GM12878 (cell line): ENCODE measurements around the gene CHST8. TPM values are rescaled to one million over a fixed set of nuclear protein-coding genes. Genes with fewer than 3 reads are reported as not detected.

ENCODE experiments used
- ATAC-seq: fragments of 200-7000 bp; cut with Tn5 transposase; 3 replicates; pipeline ENCODE4 v1.9.1; 2020; ENCODE audit warnings: mild to moderate bottlenecking, moderate library complexity
- BruUV-seq: library from RNA; stranded (reverse); fragments of 400-500 nt; replicated peaks from 2 replicates; lab custom pipeline; 2021; lab: Mats Ljungman, UMichigan
- CTCF ChIA-PET: fragments of 300-600 bp; sonication (Branson Sonifier 250); formaldehyde crosslinking; extraction: SDS; loops from one replicate; lab custom pipeline; 2021; ENCODE audit warnings: inconsistent platforms; lab: Yijun Ruan, JAX
- POLR2A ChIA-PET: fragments of 350-600 bp; formaldehyde crosslinking; extraction: SDS; loops from one replicate; lab custom pipeline; 2021; ENCODE audit warnings: inconsistent platforms; lab: Charles Lee
- RAD21 ChIA-PET: fragments of 300-600 bp; sonication (Branson Sonifier 250); formaldehyde crosslinking; loops from one replicate; lab custom pipeline; 2023; ENCODE audit warnings: antibody characterized with exemption; ENCODE audit not compliant: unreplicated experiment; lab: Charles Lee
- SMC1A ChIA-PET: fragments of 300-600 bp; sonication (Branson Sonifier 250); formaldehyde crosslinking; loops from one replicate; lab custom pipeline; 2023; ENCODE audit not compliant: unreplicated experiment, uncharacterized antibody; lab: Charles Lee
- DNase-seq: peaks from one replicate; pipeline ENCODE4 v3.0.0-alpha.2; 2011; ENCODE audit warnings: low read depth, low spot score
- FAIRE-seq: peaks from 3 replicates; lab custom pipeline; 2011; peaks lifted over from hg19 to GRCh38; lab: Jason Lieb, UNC
- H2AFZ ChIP-seq: 2 replicates; pipeline ENCODE4 v1.6.0; 2011; ENCODE audit warnings: low read depth, low read length, control low read depth; ENCODE audit not compliant: control insufficient read depth
- H3K27ac ChIP-seq: 2 replicates; pipeline ENCODE4 v1.5.1; 2011; ENCODE audit warnings: control low read depth; ENCODE audit not compliant: control insufficient read depth, insufficient read depth
- H3K27me3 ChIP-seq, 2 experiments: replicated peaks in 1 of 2; 2 replicates each; pipeline versions ENCODE4 v1.6.0 to v1.6.1; 2011; ENCODE audit warnings: low read length in 1 of 2; ENCODE audit not compliant: control insufficient read depth in 2 of 2, insufficient read depth in 2 of 2
- H3K36me3 ChIP-seq, 2 experiments: 2 replicates each; pipeline ENCODE4 v1.5.1; 2011; ENCODE audit warnings: low read length in 1 of 2; ENCODE audit not compliant: control insufficient read depth in 2 of 2, insufficient read depth in 2 of 2
- H3K4me1 ChIP-seq: 2 replicates; pipeline ENCODE4 v1.6.1; 2011; ENCODE audit warnings: mild to moderate bottlenecking, low read length, moderate library complexity, mixed read lengths; ENCODE audit not compliant: control insufficient read depth, insufficient read depth
- H3K4me2 ChIP-seq: 2 replicates; pipeline ENCODE4 v1.6.0; 2011; ENCODE audit warnings: control low read depth; ENCODE audit not compliant: control insufficient read depth, insufficient read depth
- H3K4me3 ChIP-seq: fragments of 200-600 bp; sonication (generic); 2 replicates; pipeline ENCODE4 v1.5.1; 2016
- H3K79me2 ChIP-seq: 2 replicates; pipeline ENCODE4 v1.6.0; 2011; ENCODE audit warnings: low read length; ENCODE audit not compliant: control insufficient read depth, insufficient read depth
- H3K9ac ChIP-seq: 2 replicates; pipeline ENCODE4 v1.8.0; 2011; ENCODE audit warnings: low read length, control low read depth, mixed read lengths; ENCODE audit not compliant: control insufficient read depth, insufficient read depth
- H3K9me3 ChIP-seq: replicated peaks from 3 replicates; pipeline ENCODE4 v1.5.1; 2011; ENCODE audit warnings: mild to moderate bottlenecking, low read length; ENCODE audit not compliant: control insufficient read depth, insufficient read depth
- H4K20me1 ChIP-seq: 2 replicates; pipeline ENCODE4 v1.6.0; 2011; ENCODE audit not compliant: control insufficient read depth, insufficient read depth
- BHLHE40 ChIP-seq, 2 experiments: fragments of 450-650 bp in 1 of 2; IDR thresholded peaks; 2 replicates each; pipeline ENCODE4 v1.6.1; 2011 to 2017; ENCODE audit warnings: low read depth in 2 of 2, borderline replicate concordance in 1 of 2, improper control_type of control experiment in 1 of 2, low read length in 1 of 2, mild to moderate bottlenecking in 1 of 2
- CHD2 ChIP-seq: IDR thresholded peaks from 2 replicates; pipeline ENCODE4 v1.6.1; 2011; ENCODE audit warnings: low read depth, low read length, improper control_type of control experiment, borderline replicate concordance
- CHD4 ChIP-seq: fragments of 200-600 bp; sonication (generic); IDR thresholded peaks from 2 replicates; pipeline ENCODE4 v1.6.1; 2016; ENCODE audit warnings: mild to moderate bottlenecking
- FOXM1 ChIP-seq: IDR thresholded peaks from 2 replicates; pipeline ENCODE4 v1.6.1; 2012; ENCODE audit warnings: low read depth, mild to moderate bottlenecking, inconsistent platforms, low read length, moderate library complexity
- HDGF ChIP-seq: fragments of 450-650 bp; IDR thresholded peaks from 2 replicates; pipeline ENCODE4 v1.6.1; 2016; ENCODE audit warnings: antibody characterized with exemption
- NR2C2 ChIP-seq: IDR thresholded peaks from 2 replicates; pipeline ENCODE4 v1.6.1; 2011; ENCODE audit warnings: borderline replicate concordance, low read depth; ENCODE audit not compliant: control insufficient read depth, insufficient read length
- RUNX3 ChIP-seq: IDR thresholded peaks from 2 replicates; pipeline ENCODE4 v1.6.1; 2012; ENCODE audit warnings: low read length, inconsistent platforms
- TARDBP ChIP-seq: IDR thresholded peaks from 2 replicates; pipeline ENCODE4 v1.6.1; 2016; ENCODE audit warnings: borderline replicate concordance
- YBX1 ChIP-seq: fragments of 450-650 bp; IDR thresholded peaks from 2 replicates; pipeline ENCODE4 v1.6.1; 2016; ENCODE audit warnings: antibody characterized with exemption
- ZNF384 ChIP-seq: IDR thresholded peaks from 2 replicates; pipeline ENCODE4 v1.6.1; 2012; ENCODE audit warnings: low read depth, mild to moderate bottlenecking, low read length, improper control_type of control experiment, borderline replicate concordance
- WGBS: methylation state at CpG from one replicate; pipeline ENCODE4 v1.1.6; 2016; ENCODE audit warnings: low lambda C conversion rate; ENCODE audit not compliant: insufficient replicate concordance, insufficient coverage; ENCODE audit errors: missing lambda C conversion rate; 5-methylcytosine and 5-hydroxymethylcytosine counted together
- in situ Hi-C: fragments of 300-500 bp; cut with MboI; formaldehyde crosslinking; loops from 9 replicates; pipeline ENCODE4 v1.14.3; 2018; ENCODE audit warnings: mixed read lengths
- intact Hi-C: fragments of 100-400 bp; cut with micrococcal nuclease; formaldehyde crosslinking; loops from one replicate; pipeline ENCODE4 v1.14.2; 2022; ENCODE audit not compliant: unreplicated experiment
- polyA plus RNA-seq, 11 experiments: library from polyadenylated mRNA; depleted of rRNA in 4 of 11; unstranded in 6 of 11; stranded (reverse) in 5 of 11; fragments of >200 nt; fragmentation: Nextera tagmentation in 4 of 11; fragmentation: Illumina TruSeq in 1 of 11; extraction: Ambion mirVana in 4 of 11; extraction: Trizol in 1 of 11; gene quantifications; 1 replicate in 1 of 11; 2 replicates in 10 of 11; pipeline versions ENCODE4 v1.2.1 to v1.2.3, GENCODE V29; 2011 to 2016; ENCODE audit warnings: inconsistent platforms in 2 of 11, missing spikeins in 2 of 11, low read depth in 1 of 11
- total RNA-seq, 4 experiments: library from RNA; depleted of rRNA in 3 of 4; stranded (reverse); fragments of >200 nt in 3 of 4; fragmentation: Illumina TruSeq in 1 of 4; extraction: Trizol in 1 of 4; gene quantifications; 2 replicates each; pipeline versions ENCODE4 v1.2.1 to v1.2.3, GENCODE V29; 2013 to 2021
- TF ChIP-seq, protein P1 (sequence below): IDR thresholded peaks from 2 replicates; pipeline ENCODE4 v1.6.1; 2011; ENCODE audit warnings: mild to moderate bottlenecking, low read depth, low read length, moderate library complexity; ENCODE audit not compliant: insufficient replicate concordance
- TF ChIP-seq, protein P2 (sequence below): fragments of 450-650 bp; IDR thresholded peaks from 2 replicates; pipeline ENCODE4 v1.6.1; 2018; ENCODE audit warnings: mild to moderate bottlenecking, low read depth, moderate library complexity; ENCODE audit not compliant: partially characterized antibody

The CHST8 gene
- total and polyA plus RNA-seq, 10 of the 15 experiments (the other 5 are each of a cell fraction or from before 2014, with no cell fraction given): 0.06 TPM; not detected in 9

DNA sequence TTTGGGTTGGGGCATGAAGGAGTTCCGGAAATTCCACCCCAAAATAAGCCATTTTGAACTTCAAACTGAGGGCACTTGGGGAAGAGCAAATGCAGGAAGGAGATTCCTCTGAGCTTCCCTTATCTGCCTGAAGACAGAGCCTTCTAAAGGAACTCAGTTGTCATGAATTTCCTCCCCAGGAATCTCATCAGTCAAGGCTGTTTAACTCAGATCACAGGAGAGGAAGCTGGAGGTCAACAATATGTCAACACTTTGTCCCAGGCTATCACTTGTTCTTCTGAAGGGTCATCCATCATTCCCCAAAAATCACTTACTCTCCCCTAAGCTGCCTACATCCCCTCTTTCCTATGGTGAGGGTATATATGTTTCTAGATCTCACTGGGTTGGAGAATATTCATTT lies 26.0 kb upstream of the CHST8 start:
- no peak for FAIRE-seq
- intact Hi-C loops: no loop called here
- H3K27me3 ChIP-seq: no peaks in the 10 kb centered on the region
- TF ChIP-seq, protein P1, sequence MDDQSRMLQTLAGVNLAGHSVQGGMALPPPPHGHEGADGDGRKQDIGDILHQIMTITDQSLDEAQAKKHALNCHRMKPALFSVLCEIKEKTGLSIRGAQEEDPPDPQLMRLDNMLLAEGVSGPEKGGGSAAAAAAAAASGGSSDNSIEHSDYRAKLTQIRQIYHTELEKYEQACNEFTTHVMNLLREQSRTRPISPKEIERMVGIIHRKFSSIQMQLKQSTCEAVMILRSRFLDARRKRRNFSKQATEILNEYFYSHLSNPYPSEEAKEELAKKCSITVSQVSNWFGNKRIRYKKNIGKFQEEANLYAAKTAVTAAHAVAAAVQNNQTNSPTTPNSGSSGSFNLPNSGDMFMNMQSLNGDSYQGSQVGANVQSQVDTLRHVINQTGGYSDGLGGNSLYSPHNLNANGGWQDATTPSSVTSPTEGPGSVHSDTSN: no peak
- TF ChIP-seq TARDBP (no peak), NR2C2 (no peak), RUNX3 (no peak), CHD2 (no peak), CHD4 (no peak), ZNF384 (no peak), HDGF (no peak), FOXM1 (no peak), YBX1 (no peak), BHLHE40 (IDR thresholded peaks at IDR 0.05; ENCODE audit: borderline replicate concordance in 1 of 2, low read depth in 2 of 2, low read length in 1 of 2) (no peak)
- TF ChIP-seq, protein P2, sequence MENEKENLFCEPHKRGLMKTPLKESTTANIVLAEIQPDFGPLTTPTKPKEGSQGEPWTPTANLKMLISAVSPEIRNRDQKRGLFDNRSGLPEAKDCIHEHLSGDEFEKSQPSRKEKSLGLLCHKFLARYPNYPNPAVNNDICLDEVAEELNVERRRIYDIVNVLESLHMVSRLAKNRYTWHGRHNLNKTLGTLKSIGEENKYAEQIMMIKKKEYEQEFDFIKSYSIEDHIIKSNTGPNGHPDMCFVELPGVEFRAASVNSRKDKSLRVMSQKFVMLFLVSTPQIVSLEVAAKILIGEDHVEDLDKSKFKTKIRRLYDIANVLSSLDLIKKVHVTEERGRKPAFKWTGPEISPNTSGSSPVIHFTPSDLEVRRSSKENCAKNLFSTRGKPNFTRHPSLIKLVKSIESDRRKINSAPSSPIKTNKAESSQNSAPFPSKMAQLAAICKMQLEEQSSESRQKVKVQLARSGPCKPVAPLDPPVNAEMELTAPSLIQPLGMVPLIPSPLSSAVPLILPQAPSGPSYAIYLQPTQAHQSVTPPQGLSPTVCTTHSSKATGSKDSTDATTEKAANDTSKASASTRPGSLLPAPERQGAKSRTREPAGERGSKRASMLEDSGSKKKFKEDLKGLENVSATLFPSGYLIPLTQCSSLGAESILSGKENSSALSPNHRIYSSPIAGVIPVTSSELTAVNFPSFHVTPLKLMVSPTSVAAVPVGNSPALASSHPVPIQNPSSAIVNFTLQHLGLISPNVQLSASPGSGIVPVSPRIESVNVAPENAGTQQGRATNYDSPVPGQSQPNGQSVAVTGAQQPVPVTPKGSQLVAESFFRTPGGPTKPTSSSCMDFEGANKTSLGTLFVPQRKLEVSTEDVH: no peak
- TF ChIP-seq, all 136 proteins: peak for 0
- no peaks in the 10 kb centered on the region for H3K4me1 ChIP-seq
- H2AFZ ChIP-seq: no peak overlapping the region
- no peak overlapping the region for H3K27ac ChIP-seq
- no TSS peak for BruUV-seq
- ATAC-seq: no peak
- no peak overlapping the region for H3K4me2 ChIP-seq
- H3K36me3 ChIP-seq: no peaks in the 10 kb centered on the region
- no peak for DNase-seq
- no peaks in the 10 kb centered on the region; the same call in 2 of the 3 replicates for H3K9me3 ChIP-seq
- SMC1A ChIA-PET: no interaction called here
- POLR2A ChIA-PET: no interaction called here
- no peaks in the 10 kb centered on the region for H4K20me1 ChIP-seq
- RAD21 ChIA-PET: no interaction called here
- H3K9ac ChIP-seq: no peak overlapping the region
- WGBS: 0% methylated on average over 1 of the region's 1 CpG
- CTCF ChIA-PET: no interaction called here
- no peaks in the 10 kb centered on the region for H3K79me2 ChIP-seq
- H3K4me3 ChIP-seq: no peak overlapping the region
- in situ Hi-C loops: no loop called here
